HepG2 (cell line): ENCODE data around the gene SNAPC4. TPM values are rescaled to one million over a fixed set of nuclear protein-coding genes. Genes with fewer than 3 reads are reported as not detected.

Source experiments
- ATF7 ChIP-seq, 2 experiments: fragments of 450-650 bp in 1 of 2; sonication (generic) in 1 of 2; formaldehyde crosslinking in 1 of 2; IDR thresholded peaks; 2 replicates each; pipeline versions ENCODE4 v1.4.0 to v1.6.1; 2016 to 2020; ENCODE audit warnings: antibody characterized with exemption in 1 of 2, mild to moderate bottlenecking in 1 of 2, missing genetic modification reagents in 1 of 2
- BHLHE40 ChIP-seq: IDR thresholded peaks from 2 replicates; pipeline ENCODE4 v1.6.1; 2011; ENCODE audit warnings: low read length, improper control_type of control experiment
- BORCS8-MEF2B ChIP-seq: sonication (generic); formaldehyde crosslinking; IDR thresholded peaks from 2 replicates; pipeline ENCODE4 v1.8.0; 2022; ENCODE audit warnings: mild to moderate bottlenecking, missing genetic modification reagents
- MED13 ChIP-seq: sonication (generic); formaldehyde crosslinking; IDR thresholded peaks from 2 replicates; pipeline ENCODE4 v1.5.0; 2020; ENCODE audit warnings: missing genetic modification reagents
- NFE2L2 ChIP-seq: fragments of 150-350 bp; IDR thresholded peaks from 2 replicates; pipeline ENCODE4 v1.6.1; 2014; ENCODE audit warnings: low read length
- NFYC ChIP-seq: IDR thresholded peaks from 2 replicates; pipeline ENCODE4 v1.6.1; 2016; ENCODE audit warnings: missing genetic modification reagents, missing compliant biosample characterization
- SNRNP70 ChIP-seq: fragments of 200-400 bp; formaldehyde crosslinking; IDR thresholded peaks from 2 replicates; pipeline ENCODE4 v1.6.1; 2017; ENCODE audit warnings: mild to moderate bottlenecking, low read depth, low read length, moderate library complexity
- ZFP37 ChIP-seq: sonication (generic); formaldehyde crosslinking; IDR thresholded peaks from 2 replicates; pipeline ENCODE4 v1.4.0; 2020; ENCODE audit warnings: missing genetic modification reagents, borderline replicate concordance
- ZNF251 ChIP-seq: sonication (generic); formaldehyde crosslinking; IDR thresholded peaks from 2 replicates; pipeline ENCODE4 v1.9.0; 2021; ENCODE audit warnings: mild to moderate bottlenecking, missing genetic modification reagents
- ZNF337 ChIP-seq: sonication (generic); formaldehyde crosslinking; IDR thresholded peaks from 2 replicates; pipeline ENCODE4 v1.5.1; 2020; ENCODE audit warnings: missing genetic modification reagents, low read depth, mild to moderate bottlenecking, borderline replicate concordance
- ZNF382 ChIP-seq: sonication (generic); formaldehyde crosslinking; IDR thresholded peaks from 2 replicates; pipeline ENCODE4 v1.5.0; 2020; ENCODE audit warnings: missing genetic modification reagents, mild to moderate bottlenecking, borderline replicate concordance
- ZNF484 ChIP-seq: sonication (generic); formaldehyde crosslinking; IDR thresholded peaks from 2 replicates; pipeline ENCODE4 v1.5.1; 2020; ENCODE audit warnings: mild to moderate bottlenecking, low read depth, missing genetic modification reagents, borderline replicate concordance
- polyA plus RNA-seq, 8 experiments: library from polyadenylated mRNA; depleted of rRNA in 3 of 8; stranded (reverse) in 7 of 8; unstranded in 1 of 8; fragments of >200 nt; fragmentation: Illumina TruSeq in 4 of 8; extraction: Trizol in 4 of 8; gene quantifications; 2 replicates each; pipeline versions ENCODE4 v1.2.1 to v1.2.3, GENCODE V29; 2011 to 2016; ENCODE audit warnings: low read depth in 4 of 8, missing spikeins in 1 of 8, mixed read lengths in 1 of 8; ENCODE audit not compliant: insufficient read depth in 1 of 8
- total RNA-seq, 5 experiments: library from RNA; depleted of rRNA; stranded (reverse); fragments of >200 nt; fragmentation: Illumina TruSeq; extraction: Trizol; gene quantifications; 2 replicates each; pipeline ENCODE4 v1.2.3, GENCODE V29; 2016; ENCODE audit warnings: low read depth in 1 of 5
- TF ChIP-seq, protein P1 (sequence below): sonication (generic); formaldehyde crosslinking; IDR thresholded peaks from 2 replicates; pipeline ENCODE4 v1.4.0; 2020; ENCODE audit warnings: missing genetic modification reagents
- TF ChIP-seq, protein P2 (sequence below): sonication (generic); formaldehyde crosslinking; IDR thresholded peaks from 2 replicates; pipeline ENCODE4 v1.4.0; 2020; ENCODE audit warnings: missing genetic modification reagents
- TF ChIP-seq, protein P3 (sequence below): sonication (generic); formaldehyde crosslinking; IDR thresholded peaks from 2 replicates; pipeline ENCODE4 v1.4.0; 2020; ENCODE audit warnings: missing genetic modification reagents, mild to moderate bottlenecking, borderline replicate concordance
- TF ChIP-seq, protein P4 (sequence below): sonication (generic); formaldehyde crosslinking; IDR thresholded peaks from 2 replicates; pipeline ENCODE4 v1.8.0; 2022; ENCODE audit warnings: missing genetic modification reagents, mild to moderate bottlenecking, inconsistent platforms, borderline replicate concordance

The SNAPC4 gene
- total and polyA plus RNA-seq, 2 of the 13 experiments (the other 11 are each of a cell fraction or from before 2014, with no cell fraction given): 2.0 to 6.0 TPM

DNA sequence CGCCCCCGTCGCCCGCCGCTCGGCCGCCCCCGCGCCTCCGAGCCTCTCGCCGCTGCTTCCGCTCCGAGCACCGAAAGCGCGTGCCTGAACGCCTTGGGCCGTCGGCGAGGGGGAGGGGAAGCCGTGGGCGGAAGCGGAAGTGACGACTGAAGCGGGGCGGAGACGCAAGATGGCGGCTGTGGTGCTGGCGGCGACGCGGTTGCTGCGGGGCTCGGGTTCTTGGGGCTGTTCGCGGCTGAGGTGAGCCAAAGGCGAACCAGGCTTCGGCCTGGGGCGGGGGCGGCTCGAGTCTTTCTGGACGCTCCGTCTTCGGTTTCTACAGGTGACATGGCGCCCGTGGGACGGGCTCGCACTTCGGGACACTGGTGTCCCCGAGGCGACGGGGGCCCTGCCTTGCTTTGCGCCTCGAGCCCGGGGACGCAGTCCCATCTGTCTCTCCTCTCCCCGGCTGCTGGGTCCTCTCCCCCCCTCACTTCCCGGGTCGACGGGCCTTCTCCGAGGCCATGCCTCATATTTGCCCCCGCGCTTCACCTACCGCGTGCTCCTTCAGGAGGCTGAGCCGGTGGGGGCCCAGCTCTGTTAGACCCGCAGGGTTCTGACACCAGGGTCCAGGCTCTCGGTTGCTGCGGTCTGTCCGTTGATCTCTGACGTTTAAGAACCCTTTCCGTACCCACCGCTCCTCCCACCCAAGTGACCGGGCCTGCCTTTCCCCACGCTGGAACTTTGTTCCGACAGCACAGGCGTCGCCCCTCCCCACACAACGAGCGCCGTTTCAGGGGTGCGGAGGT is 10.7 kb upstream of the SNAPC4 start, which contains the start of the genes ENTR1 and PMPCA (continued):
- TF ChIP-seq, protein P1, sequence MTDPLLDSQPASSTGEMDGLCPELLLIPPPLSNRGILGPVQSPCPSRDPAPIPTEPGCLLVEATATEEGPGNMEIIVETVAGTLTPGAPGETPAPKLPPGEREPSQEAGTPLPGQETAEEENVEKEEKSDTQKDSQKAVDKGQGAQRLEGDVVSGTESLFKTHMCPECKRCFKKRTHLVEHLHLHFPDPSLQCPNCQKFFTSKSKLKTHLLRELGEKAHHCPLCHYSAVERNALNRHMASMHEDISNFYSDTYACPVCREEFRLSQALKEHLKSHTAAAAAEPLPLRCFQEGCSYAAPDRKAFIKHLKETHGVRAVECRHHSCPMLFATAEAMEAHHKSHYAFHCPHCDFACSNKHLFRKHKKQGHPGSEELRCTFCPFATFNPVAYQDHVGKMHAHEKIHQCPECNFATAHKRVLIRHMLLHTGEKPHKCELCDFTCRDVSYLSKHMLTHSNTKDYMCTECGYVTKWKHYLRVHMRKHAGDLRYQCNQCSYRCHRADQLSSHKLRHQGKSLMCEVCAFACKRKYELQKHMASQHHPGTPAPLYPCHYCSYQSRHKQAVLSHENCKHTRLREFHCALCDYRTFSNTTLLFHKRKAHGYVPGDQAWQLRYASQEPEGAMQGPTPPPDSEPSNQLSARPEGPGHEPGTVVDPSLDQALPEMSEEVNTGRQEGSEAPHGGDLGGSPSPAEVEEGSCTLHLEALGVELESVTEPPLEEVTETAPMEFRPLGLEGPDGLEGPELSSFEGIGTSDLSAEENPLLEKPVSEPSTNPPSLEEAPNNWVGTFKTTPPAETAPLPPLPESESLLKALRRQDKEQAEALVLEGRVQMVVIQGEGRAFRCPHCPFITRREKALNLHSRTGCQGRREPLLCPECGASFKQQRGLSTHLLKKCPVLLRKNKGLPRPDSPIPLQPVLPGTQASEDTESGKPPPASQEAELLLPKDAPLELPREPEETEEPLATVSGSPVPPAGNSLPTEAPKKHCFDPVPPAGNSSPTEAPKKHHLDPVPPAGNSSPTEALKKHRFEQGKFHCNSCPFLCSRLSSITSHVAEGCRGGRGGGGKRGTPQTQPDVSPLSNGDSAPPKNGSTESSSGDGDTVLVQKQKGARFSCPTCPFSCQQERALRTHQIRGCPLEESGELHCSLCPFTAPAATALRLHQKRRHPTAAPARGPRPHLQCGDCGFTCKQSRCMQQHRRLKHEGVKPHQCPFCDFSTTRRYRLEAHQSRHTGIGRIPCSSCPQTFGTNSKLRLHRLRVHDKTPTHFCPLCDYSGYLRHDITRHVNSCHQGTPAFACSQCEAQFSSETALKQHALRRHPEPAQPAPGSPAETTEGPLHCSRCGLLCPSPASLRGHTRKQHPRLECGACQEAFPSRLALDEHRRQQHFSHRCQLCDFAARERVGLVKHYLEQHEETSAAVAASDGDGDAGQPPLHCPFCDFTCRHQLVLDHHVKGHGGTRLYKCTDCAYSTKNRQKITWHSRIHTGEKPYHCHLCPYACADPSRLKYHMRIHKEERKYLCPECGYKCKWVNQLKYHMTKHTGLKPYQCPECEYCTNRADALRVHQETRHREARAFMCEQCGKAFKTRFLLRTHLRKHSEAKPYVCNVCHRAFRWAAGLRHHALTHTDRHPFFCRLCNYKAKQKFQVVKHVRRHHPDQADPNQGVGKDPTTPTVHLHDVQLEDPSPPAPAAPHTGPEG (CRISPR knock-in tag): no peak
- TF ChIP-seq BHLHE40 (0 out of 2 replicates have a peak, but pooled peaks have one; percentile 56), ATF7 (IDR thresholded peaks at IDR 0.05) (no peak), ATF7 (CRISPR knock-in tag; IDR thresholded peaks at IDR 0.05) (no peak), ZNF251 (CRISPR knock-in tag) (no peak), NFE2L2 (no peak), SNRNP70 (no peak), ZNF337 (CRISPR knock-in tag) (peak; percentile 30; the same call in 1 of the 2 replicates), ZFP37 (CRISPR knock-in tag) (no peak; the same call in 1 of the 2 replicates), NFYC (CRISPR knock-in tag) (no peak), ZNF484 (CRISPR knock-in tag) (peak; percentile 82; the same call in 1 of the 2 replicates), BORCS8-MEF2B (CRISPR knock-in tag) (peak; percentile 15; the same call in 1 of the 2 replicates), ZNF382 (CRISPR knock-in tag) (no peak), MED13 (no peak)
- TF ChIP-seq, protein P2, sequence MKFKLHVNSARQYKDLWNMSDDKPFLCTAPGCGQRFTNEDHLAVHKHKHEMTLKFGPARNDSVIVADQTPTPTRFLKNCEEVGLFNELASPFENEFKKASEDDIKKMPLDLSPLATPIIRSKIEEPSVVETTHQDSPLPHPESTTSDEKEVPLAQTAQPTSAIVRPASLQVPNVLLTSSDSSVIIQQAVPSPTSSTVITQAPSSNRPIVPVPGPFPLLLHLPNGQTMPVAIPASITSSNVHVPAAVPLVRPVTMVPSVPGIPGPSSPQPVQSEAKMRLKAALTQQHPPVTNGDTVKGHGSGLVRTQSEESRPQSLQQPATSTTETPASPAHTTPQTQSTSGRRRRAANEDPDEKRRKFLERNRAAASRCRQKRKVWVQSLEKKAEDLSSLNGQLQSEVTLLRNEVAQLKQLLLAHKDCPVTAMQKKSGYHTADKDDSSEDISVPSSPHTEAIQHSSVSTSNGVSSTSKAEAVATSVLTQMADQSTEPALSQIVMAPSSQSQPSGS (CRISPR knock-in tag): peak; percentile 53; the same call in 1 of the 2 replicates
- TF ChIP-seq, protein P3, sequence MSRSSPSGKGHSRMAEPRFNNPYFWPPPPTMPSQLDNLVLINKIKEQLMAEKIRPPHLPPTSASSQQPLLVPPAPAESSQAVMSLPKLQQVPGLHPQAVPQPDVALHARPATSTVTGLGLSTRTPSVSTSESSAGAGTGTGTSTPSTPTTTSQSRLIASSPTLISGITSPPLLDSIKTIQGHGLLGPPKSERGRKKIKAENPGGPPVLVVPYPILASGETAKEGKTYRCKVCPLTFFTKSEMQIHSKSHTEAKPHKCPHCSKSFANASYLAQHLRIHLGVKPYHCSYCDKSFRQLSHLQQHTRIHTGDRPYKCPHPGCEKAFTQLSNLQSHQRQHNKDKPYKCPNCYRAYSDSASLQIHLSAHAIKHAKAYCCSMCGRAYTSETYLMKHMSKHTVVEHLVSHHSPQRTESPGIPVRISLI (CRISPR knock-in tag): no peak
- TF ChIP-seq, protein P4, sequence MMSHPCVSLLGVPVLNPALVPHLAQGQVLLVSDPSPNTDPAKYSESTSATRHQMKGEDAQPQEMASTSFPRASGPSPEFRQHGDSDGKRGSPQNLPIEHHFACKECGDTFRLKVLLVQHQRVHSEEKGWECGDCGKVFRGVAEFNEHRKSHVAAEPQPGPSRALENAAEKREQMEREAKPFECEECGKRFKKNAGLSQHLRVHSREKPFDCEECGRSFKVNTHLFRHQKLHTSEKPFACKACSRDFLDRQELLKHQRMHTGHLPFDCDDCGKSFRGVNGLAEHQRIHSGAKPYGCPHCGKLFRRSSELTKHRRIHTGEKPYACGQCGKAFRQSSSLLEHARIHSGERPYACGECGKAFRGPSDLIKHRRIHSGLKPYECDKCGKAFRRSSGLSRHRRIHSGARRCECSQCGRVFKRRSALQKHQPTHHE (CRISPR knock-in tag): no peak
